HepG2 (cell line): ENCODE measurements around the gene MYOT. TPM values are rescaled to one million over a fixed set of nuclear protein-coding genes. Genes with fewer than 3 reads are reported as not detected.

Experiments used
- ATAC-seq: fragments of 200-7000 bp; cut with Tn5 transposase; 3 replicates; pipeline ENCODE4 v1.9.1; 2020; ENCODE audit warnings: mild to moderate bottlenecking, moderate library complexity
- BruUV-seq: library from RNA; stranded (reverse); fragments of 400-500 nt; replicated peaks from 2 replicates; lab custom pipeline; 2021; lab: Mats Ljungman, UMichigan
- CTCF ChIA-PET: fragments of 300-600 bp; formaldehyde crosslinking; extraction: SDS; loops from one replicate; lab custom pipeline; 2021; ENCODE audit warnings: low total read pairs, inconsistent platforms, low intra/inter-chr PET ratio; lab: Yijun Ruan, JAX
- POLR2A ChIA-PET: fragments of 350-600 bp; sonication (Branson Sonifier 250); formaldehyde crosslinking; loops from one replicate; lab custom pipeline; 2020; ENCODE audit warnings: antibody characterized with exemption, inconsistent platforms; lab: Yijun Ruan, JAX
- DNase-seq: peaks from one replicate; pipeline ENCODE4 v3.0.0-alpha.2; 2015; ENCODE audit warnings: low spot score
- FAIRE-seq: peaks from 3 replicates; lab custom pipeline; 2011; peaks lifted over from hg19 to GRCh38; lab: Jason Lieb, UNC
- H2AFZ ChIP-seq: one replicate; pipeline ENCODE4 v1.6.1; 2011; ENCODE audit warnings: low read length, inconsistent platforms
- H3K27ac ChIP-seq: fragments of 300-600 bp; 3 replicates; pipeline ENCODE4 v1.8.0; 2011; ENCODE audit warnings: mixed run types, mild to moderate bottlenecking, mixed read lengths, low read length, inconsistent platforms; ENCODE audit not compliant: insufficient read depth; ENCODE audit errors: extremely low read length
- H3K27me3 ChIP-seq, 2 experiments: fragments of 200-600 bp in 1 of 2; 2 replicates in 1 of 2; 3 replicates in 1 of 2; pipeline versions ENCODE4 v1.6.0 to v1.8.0; 2011; ENCODE audit warnings: low read length in 2 of 2, mild to moderate bottlenecking in 2 of 2, moderate library complexity in 2 of 2, inconsistent platforms in 1 of 2; ENCODE audit not compliant: insufficient read depth in 2 of 2, control insufficient read depth in 1 of 2
- H3K36me3 ChIP-seq, 2 experiments: fragments of 200-600 bp in 1 of 2; replicated peaks in 1 of 2; 2 replicates in 1 of 2; 3 replicates in 1 of 2; pipeline versions ENCODE4 v1.5.1 to v1.8.0; 2011; ENCODE audit warnings: low read length in 2 of 2, inconsistent platforms in 1 of 2; ENCODE audit not compliant: insufficient read depth in 2 of 2, control insufficient read depth in 1 of 2
- H3K4me1 ChIP-seq: 2 replicates; pipeline ENCODE4 v1.5.1; 2012; ENCODE audit warnings: low read length, inconsistent platforms; ENCODE audit not compliant: insufficient read depth
- H3K4me2 ChIP-seq: 2 replicates; pipeline ENCODE4 v1.6.0; 2011; ENCODE audit warnings: low read depth, low read length, inconsistent platforms
- H3K4me3 ChIP-seq, 3 experiments: fragments of 200-600 bp in 1 of 3; sonication (generic), shearing (Covaris generic) in 1 of 3; replicated peaks in 1 of 3; 2 replicates each; pipeline ENCODE4 v1.5.1; 2011 to 2016; ENCODE audit warnings: low read length in 3 of 3, inconsistent platforms in 2 of 3, low read depth in 2 of 3, mild to moderate bottlenecking in 2 of 3, control low read depth in 1 of 3, mixed read lengths in 1 of 3; ENCODE audit not compliant: insufficient read depth in 1 of 3
- H3K79me2 ChIP-seq: one replicate; pipeline ENCODE4 v1.6.1; 2011; ENCODE audit warnings: low read length, inconsistent platforms; ENCODE audit not compliant: insufficient read depth
- H3K9ac ChIP-seq: 2 replicates; pipeline ENCODE4 v1.6.0; 2011; ENCODE audit warnings: mild to moderate bottlenecking, low read depth, low read length, inconsistent platforms; ENCODE audit not compliant: insufficient read depth
- H3K9me3 ChIP-seq: 2 replicates; pipeline ENCODE4 v1.5.1; 2012; ENCODE audit warnings: mild to moderate bottlenecking, low read length
- H4K20me1 ChIP-seq: 2 replicates; pipeline ENCODE4 v1.6.0; 2011; ENCODE audit warnings: inconsistent platforms, mild to moderate bottlenecking, low read length, moderate library complexity; ENCODE audit not compliant: insufficient read depth
- CENPX ChIP-seq: sonication (generic); formaldehyde crosslinking; IDR thresholded peaks from 2 replicates; pipeline ENCODE4 v1.9.0; 2021; ENCODE audit warnings: mild to moderate bottlenecking, missing genetic modification reagents, moderate library complexity
- MLLT10 ChIP-seq: sonication (generic); formaldehyde crosslinking; IDR thresholded peaks from 2 replicates; pipeline ENCODE4 v1.4.0; 2020; ENCODE audit warnings: missing genetic modification reagents
- PAX8 ChIP-seq: sonication (generic); formaldehyde crosslinking; IDR thresholded peaks from 2 replicates; pipeline ENCODE4 v1.8.0; 2022; ENCODE audit warnings: mild to moderate bottlenecking, missing genetic modification reagents, borderline replicate concordance
- RCOR2 ChIP-seq: IDR thresholded peaks from 2 replicates; pipeline ENCODE4 v1.6.1; 2016; ENCODE audit warnings: missing biosample characterization, missing genetic modification reagents
- RNF2 ChIP-seq: fragments of 450-650 bp; conservative IDR thresholded peaks from 2 replicates; pipeline ENCODE4 v1.6.1; 2016; ENCODE audit warnings: low read depth
- SMAD1 ChIP-seq: sonication (generic); formaldehyde crosslinking; IDR thresholded peaks from 2 replicates; pipeline ENCODE4 v1.4.0; 2020; ENCODE audit warnings: missing genetic modification reagents, low read depth, mild to moderate bottlenecking, borderline replicate concordance
- SMARCC2 ChIP-seq: fragments of 450-650 bp; IDR thresholded peaks from 2 replicates; pipeline ENCODE4 v1.6.1; 2017; ENCODE audit warnings: antibody characterized with exemption, mild to moderate bottlenecking
- SSRP1 ChIP-seq: IDR thresholded peaks from 2 replicates; pipeline ENCODE4 v1.6.1; 2016; ENCODE audit warnings: control low read depth
- ZNF33B ChIP-seq: sonication (generic); formaldehyde crosslinking; IDR thresholded peaks from 2 replicates; pipeline ENCODE4 v1.5.1; 2020; ENCODE audit warnings: mild to moderate bottlenecking, missing genetic modification reagents
- ZNF343 ChIP-seq: sonication (generic); formaldehyde crosslinking; IDR thresholded peaks from 2 replicates; pipeline ENCODE4 v1.4.0; 2020; ENCODE audit warnings: mild to moderate bottlenecking, missing genetic modification reagents
- ZNF556 ChIP-seq: sonication (generic); formaldehyde crosslinking; IDR thresholded peaks from 2 replicates; pipeline ENCODE4 v1.4.0; 2020; ENCODE audit warnings: mild to moderate bottlenecking, missing genetic modification reagents, borderline replicate concordance
- ZNF660 ChIP-seq: sonication (generic); formaldehyde crosslinking; IDR thresholded peaks from 2 replicates; pipeline ENCODE4 v1.5.1; 2020; ENCODE audit warnings: mild to moderate bottlenecking, low read depth, missing genetic modification reagents, borderline replicate concordance
- ZNF775 ChIP-seq: sonication (generic); formaldehyde crosslinking; IDR thresholded peaks from 2 replicates; pipeline ENCODE4 v1.4.0; 2020; ENCODE audit warnings: missing genetic modification reagents, mild to moderate bottlenecking, moderate library complexity, borderline replicate concordance
- ZNF790 ChIP-seq: sonication (generic); formaldehyde crosslinking; IDR thresholded peaks from 2 replicates; pipeline ENCODE4 v1.8.0; 2022; ENCODE audit warnings: missing genetic modification reagents, mild to moderate bottlenecking, borderline replicate concordance
- WGBS: methylation state at CpG from one replicate; pipeline ENCODE4 v1.1.6; 2017; ENCODE audit warnings: low lambda C conversion rate; 5-methylcytosine and 5-hydroxymethylcytosine counted together
- in situ Hi-C: cut with HindIII; loops from 2 replicates; pipeline ENCODE4 v1.10.0; 2017; ENCODE audit warnings: low pct_unique_long_range_greater_than_20kb; ENCODE audit not compliant: extremely low pct_ligation_motif_present
- intact Hi-C: fragments of 100-400 bp; cut with micrococcal nuclease; formaldehyde crosslinking; loops from one replicate; pipeline ENCODE4 v1.10.0; 2022; ENCODE audit not compliant: unreplicated experiment
- polyA plus RNA-seq, 8 experiments: library from polyadenylated mRNA; depleted of rRNA in 3 of 8; stranded (reverse) in 7 of 8; unstranded in 1 of 8; fragments of >200 nt; fragmentation: Illumina TruSeq in 4 of 8; extraction: Trizol in 4 of 8; gene quantifications; 2 replicates each; pipeline versions ENCODE4 v1.2.1 to v1.2.3, GENCODE V29; 2011 to 2016; ENCODE audit warnings: low read depth in 4 of 8, missing spikeins in 1 of 8, mixed read lengths in 1 of 8; ENCODE audit not compliant: insufficient read depth in 1 of 8
- total RNA-seq, 5 experiments: library from RNA; depleted of rRNA; stranded (reverse); fragments of >200 nt; fragmentation: Illumina TruSeq; extraction: Trizol; gene quantifications; 2 replicates each; pipeline ENCODE4 v1.2.3, GENCODE V29; 2016; ENCODE audit warnings: low read depth in 1 of 5
- TF ChIP-seq, protein P1 (sequence below): sonication (generic); formaldehyde crosslinking; IDR thresholded peaks from 2 replicates; pipeline ENCODE4 v1.4.0; 2020; ENCODE audit warnings: missing genetic modification reagents, mild to moderate bottlenecking, borderline replicate concordance
- TF ChIP-seq, protein P2 (sequence below): IDR thresholded peaks from 2 replicates; pipeline ENCODE4 v1.6.1; 2016; ENCODE audit warnings: mild to moderate bottlenecking, missing biosample characterization, missing genetic modification reagents
- TF ChIP-seq, protein P3 (sequence below): sonication (generic); formaldehyde crosslinking; IDR thresholded peaks from 2 replicates; pipeline ENCODE4 v1.4.0; 2020; ENCODE audit warnings: missing genetic modification reagents, low read depth, mild to moderate bottlenecking, borderline replicate concordance
- TF ChIP-seq, protein P4 (sequence below): IDR thresholded peaks from 2 replicates; pipeline ENCODE4 v1.6.1; 2012; ENCODE audit warnings: inconsistent platforms

MYOT gene
- total and polyA plus RNA-seq, 2 of the 13 experiments (the other 11 are each of a cell fraction or from before 2014, with no cell fraction given), result not detected

DNA sequence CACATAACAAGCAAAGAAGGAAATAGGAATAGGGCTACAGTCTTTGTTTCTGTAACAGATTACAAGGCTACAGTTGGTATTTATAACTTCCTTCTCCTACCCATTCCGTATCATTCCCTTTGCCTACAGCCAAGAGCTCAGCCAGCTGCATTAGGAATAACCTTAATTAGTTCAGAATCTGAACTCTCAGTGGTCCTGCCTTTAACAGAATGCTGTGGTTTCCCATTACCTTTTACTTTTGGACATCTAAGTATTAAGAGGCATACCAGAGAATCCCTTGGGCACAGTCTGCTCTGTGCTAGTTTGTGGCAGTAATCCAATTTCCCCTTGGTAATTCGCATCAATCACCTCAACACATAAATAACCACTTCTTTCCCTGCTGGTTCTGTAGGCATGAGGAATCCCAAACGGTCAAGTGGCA lies 65.8 kb downstream of the MYOT start:
- H3K36me3 ChIP-seq, result peaks cover 0 to 2% of the 10 kb centered on the region in 2 experiments; a peak in 3 of 5 replicates
- H3K27me3 ChIP-seq, result no peaks in the 10 kb centered on the region
- FAIRE-seq (no peak), ATAC-seq (no peak; the same call in 2 of the 3 replicates)
- no peaks in the 10 kb centered on the region for H3K79me2 ChIP-seq
- H4K20me1 ChIP-seq, result no peaks in the 10 kb centered on the region
- ChIA-PET CTCF (no interaction called here), POLR2A (no interaction called here)
- 0 out of 2 replicates have a peak, but pooled peaks cover 5% of the 10 kb centered on the region for H3K4me1 ChIP-seq
- no peaks in the 10 kb centered on the region for H3K9me3 ChIP-seq
- in situ Hi-C loops (no loop called here), intact Hi-C loops (no loop called here)
- H3K9ac ChIP-seq, result no peak overlapping the region
- H3K4me3 ChIP-seq, result no peak overlapping the region
- no TSS peak for BruUV-seq
- WGBS, result 74% methylated on average over 3 of the region's 3 CpGs
- no peak for TF ChIP-seq RNF2
- TF ChIP-seq ZNF343 (CRISPR knock-in tag), result no peak
- no peak for TF ChIP-seq SSRP1 (CRISPR knock-in tag)
- TF ChIP-seq CENPX (CRISPR knock-in tag), result no peak
- no peak for TF ChIP-seq ZNF556 (CRISPR knock-in tag)
- no peak for TF ChIP-seq ZNF33B
- no peak for TF ChIP-seq PAX8 (CRISPR knock-in tag)
- TF ChIP-seq ZNF790 (CRISPR knock-in tag), result no peak
- no peak for TF ChIP-seq RCOR2 (CRISPR knock-in tag)
- no peak for TF ChIP-seq MLLT10 (CRISPR knock-in tag)
- TF ChIP-seq, protein P1, sequence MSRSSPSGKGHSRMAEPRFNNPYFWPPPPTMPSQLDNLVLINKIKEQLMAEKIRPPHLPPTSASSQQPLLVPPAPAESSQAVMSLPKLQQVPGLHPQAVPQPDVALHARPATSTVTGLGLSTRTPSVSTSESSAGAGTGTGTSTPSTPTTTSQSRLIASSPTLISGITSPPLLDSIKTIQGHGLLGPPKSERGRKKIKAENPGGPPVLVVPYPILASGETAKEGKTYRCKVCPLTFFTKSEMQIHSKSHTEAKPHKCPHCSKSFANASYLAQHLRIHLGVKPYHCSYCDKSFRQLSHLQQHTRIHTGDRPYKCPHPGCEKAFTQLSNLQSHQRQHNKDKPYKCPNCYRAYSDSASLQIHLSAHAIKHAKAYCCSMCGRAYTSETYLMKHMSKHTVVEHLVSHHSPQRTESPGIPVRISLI (CRISPR knock-in tag), result no peak
- TF ChIP-seq ZNF660, result no peak
- TF ChIP-seq, protein P2, sequence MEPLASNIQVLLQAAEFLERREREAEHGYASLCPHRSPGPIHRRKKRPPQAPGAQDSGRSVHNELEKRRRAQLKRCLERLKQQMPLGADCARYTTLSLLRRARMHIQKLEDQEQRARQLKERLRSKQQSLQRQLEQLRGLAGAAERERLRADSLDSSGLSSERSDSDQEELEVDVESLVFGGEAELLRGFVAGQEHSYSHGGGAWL (CRISPR knock-in tag), result no peak
- TF ChIP-seq ZNF775 (CRISPR knock-in tag), result no peak
- TF ChIP-seq, protein P3, sequence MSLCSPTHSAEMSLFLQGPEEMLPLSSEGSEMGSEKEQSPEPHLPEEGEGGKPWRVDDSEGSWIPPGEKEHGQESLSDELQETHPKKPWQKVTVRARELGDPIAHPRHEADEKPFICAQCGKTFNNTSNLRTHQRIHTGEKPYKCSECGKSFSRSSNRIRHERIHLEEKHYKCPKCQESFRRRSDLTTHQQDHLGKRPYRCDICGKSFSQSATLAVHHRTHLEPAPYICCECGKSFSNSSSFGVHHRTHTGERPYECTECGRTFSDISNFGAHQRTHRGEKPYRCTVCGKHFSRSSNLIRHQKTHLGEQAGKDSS (CRISPR knock-in tag), result no peak
- TF ChIP-seq SMAD1 (CRISPR knock-in tag), result no peak
- TF ChIP-seq, protein P4, sequence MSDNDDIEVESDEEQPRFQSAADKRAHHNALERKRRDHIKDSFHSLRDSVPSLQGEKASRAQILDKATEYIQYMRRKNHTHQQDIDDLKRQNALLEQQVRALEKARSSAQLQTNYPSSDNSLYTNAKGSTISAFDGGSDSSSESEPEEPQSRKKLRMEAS, result no peak
- no peak for TF ChIP-seq SMARCC2
- TF ChIP-seq, all 625 proteins: peak for 0
- H3K27ac ChIP-seq, result no peak overlapping the region
- no peak overlapping the region for H3K4me2 ChIP-seq
- DNase-seq, result no peak
- H2AFZ ChIP-seq, result no peak overlapping the region
